Sigmoid colon (tissue), 4 donors: Measurements from ENCODE around the gene OR6Y1.

ENCODE experiments used
- EP300 ChIP-seq, 4 donors: sonication (generic); formaldehyde crosslinking; IDR thresholded peaks; one replicate each; pipeline ENCODE4 v1.6.1; 2017; ENCODE audit warnings: antibody characterized with exemption in 4 of 4
- POLR2A ChIP-seq, 2 donors: fragments of 450-650 bp; IDR thresholded peaks; one replicate each; pipeline ENCODE4 v1.6.1; 2016; ENCODE audit warnings: antibody characterized with exemption in 2 of 2, mild to moderate bottlenecking in 2 of 2, moderate library complexity in 2 of 2
- POLR2AphosphoS5 ChIP-seq, 4 donors: sonication (generic); formaldehyde crosslinking; IDR thresholded peaks; one replicate each; pipeline ENCODE4 v1.6.1; 2017; ENCODE audit warnings: antibody characterized with exemption in 4 of 4
- TF ChIP-seq, protein P1 (sequence below), 4 experiments: fragments of 450-650 bp in 3 of 4; fragments of 200-600 bp in 1 of 4; IDR thresholded peaks; one replicate each; pipeline ENCODE4 v1.5.1; 2016 to 2019; ENCODE audit warnings: antibody characterized with exemption in 4 of 4, mild to moderate bottlenecking in 3 of 4, moderate library complexity in 2 of 4

- TF ChIP-seq, protein P1, sequence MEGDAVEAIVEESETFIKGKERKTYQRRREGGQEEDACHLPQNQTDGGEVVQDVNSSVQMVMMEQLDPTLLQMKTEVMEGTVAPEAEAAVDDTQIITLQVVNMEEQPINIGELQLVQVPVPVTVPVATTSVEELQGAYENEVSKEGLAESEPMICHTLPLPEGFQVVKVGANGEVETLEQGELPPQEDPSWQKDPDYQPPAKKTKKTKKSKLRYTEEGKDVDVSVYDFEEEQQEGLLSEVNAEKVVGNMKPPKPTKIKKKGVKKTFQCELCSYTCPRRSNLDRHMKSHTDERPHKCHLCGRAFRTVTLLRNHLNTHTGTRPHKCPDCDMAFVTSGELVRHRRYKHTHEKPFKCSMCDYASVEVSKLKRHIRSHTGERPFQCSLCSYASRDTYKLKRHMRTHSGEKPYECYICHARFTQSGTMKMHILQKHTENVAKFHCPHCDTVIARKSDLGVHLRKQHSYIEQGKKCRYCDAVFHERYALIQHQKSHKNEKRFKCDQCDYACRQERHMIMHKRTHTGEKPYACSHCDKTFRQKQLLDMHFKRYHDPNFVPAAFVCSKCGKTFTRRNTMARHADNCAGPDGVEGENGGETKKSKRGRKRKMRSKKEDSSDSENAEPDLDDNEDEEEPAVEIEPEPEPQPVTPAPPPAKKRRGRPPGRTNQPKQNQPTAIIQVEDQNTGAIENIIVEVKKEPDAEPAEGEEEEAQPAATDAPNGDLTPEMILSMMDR (IDR thresholded peaks at IDR 0.05): no peak
- TF ChIP-seq POLR2AphosphoS5 (IDR thresholded peaks at IDR 0.05): no peak
- no peak for TF ChIP-seq POLR2A (IDR thresholded peaks at IDR 0.05)
- TF ChIP-seq EP300 (IDR thresholded peaks at IDR 0.05): no peak
Measured at GRCh38 chr1:158521666-158522058, 32.5 kb downstream of the OR6Y1 start.
